Globus pallidus (tissue), 1 donor: Measurements from ENCODE around the gene MXRA8.
"Not testable (repeated sequence)": the region's sequence is repeated elsewhere in the genome, so short reads cannot be mapped to it uniquely, and the experiment has no call there.

ENCODE experiments used
- DNase-seq: peaks from one replicate; pipeline ENCODE4 v3.0.0-alpha.2; 2015; ENCODE audit warnings: low spot score

MXRA8 gene

GRCh38 chr1:1320666-1321448 is 37.5 kb downstream of the MXRA8 start:
- no peak for DNase-seq

- no peak for DNase-seq
These were observed 38.8 kb downstream of the MXRA8 start for GRCh38 chr1:1319646-1319941.

DNA sequence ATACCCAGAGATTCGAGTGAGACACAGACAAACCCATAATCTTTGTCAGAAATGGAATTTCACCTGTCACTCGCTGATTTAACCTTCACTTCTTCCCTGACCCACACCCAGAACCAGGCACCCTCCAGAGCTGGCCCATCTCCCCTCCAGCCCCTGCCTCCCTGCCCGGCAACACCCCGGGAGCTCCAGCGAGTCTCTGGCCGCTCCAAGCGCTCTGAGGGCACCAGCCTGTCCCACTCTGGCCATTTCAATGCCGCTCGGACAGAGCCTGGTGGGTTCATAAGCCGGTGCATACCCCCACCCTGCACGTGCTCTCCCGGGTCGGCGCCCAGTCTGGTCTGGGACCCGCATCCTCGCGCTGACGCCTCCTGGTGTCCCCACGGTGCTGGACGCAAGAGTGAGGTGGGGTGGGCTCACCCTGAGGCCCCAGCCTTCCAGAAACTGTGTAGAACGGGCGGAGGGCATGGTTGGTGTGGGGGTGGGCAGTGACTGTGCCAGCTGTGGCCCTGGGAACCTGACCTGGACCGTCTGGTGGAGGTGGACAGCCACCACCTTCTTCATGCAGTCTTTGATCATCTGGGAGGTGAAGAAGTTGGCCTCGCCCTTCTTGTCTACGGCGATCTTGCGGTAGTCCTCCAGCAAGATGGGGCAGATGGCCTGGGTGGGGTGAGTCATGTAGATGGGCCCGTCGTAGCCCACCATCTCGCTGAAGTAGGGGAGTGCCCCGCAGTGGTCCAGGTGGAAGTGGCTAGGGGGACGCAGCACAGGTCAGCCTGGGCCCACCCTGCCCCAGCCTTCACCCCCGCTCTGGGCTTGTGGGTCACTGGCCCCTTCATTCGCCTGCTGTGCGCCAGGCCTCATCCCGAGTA is 39.3 kb downstream of the MXRA8 start:
- DNase-seq, result no peak

DNA sequence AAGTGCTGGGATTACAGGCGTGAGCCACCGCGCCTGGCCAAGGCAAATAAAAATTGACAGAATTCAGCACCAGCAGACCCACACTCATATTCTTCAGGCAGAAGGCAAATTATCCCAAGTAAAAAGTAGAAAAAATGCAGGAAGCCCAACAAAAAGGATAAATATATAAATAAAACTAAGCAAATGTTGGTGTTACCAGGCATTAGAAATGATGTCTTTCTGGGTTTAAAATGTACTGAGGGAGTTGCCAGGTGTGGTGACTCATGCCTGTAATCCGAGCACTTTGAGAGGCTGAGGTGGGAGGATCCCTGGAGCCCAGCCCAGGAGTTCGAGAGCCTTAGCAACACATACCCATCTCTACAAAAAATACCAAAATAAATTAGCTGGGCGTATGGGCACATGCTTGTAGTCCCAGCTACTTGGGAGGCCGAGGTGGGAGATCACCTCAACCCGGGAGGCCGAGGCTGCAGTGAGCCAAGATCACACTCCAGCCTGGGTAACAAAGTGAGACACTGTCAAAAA is 40.2 kb downstream of the MXRA8 start:
- DNase-seq, result no peak

DNA sequence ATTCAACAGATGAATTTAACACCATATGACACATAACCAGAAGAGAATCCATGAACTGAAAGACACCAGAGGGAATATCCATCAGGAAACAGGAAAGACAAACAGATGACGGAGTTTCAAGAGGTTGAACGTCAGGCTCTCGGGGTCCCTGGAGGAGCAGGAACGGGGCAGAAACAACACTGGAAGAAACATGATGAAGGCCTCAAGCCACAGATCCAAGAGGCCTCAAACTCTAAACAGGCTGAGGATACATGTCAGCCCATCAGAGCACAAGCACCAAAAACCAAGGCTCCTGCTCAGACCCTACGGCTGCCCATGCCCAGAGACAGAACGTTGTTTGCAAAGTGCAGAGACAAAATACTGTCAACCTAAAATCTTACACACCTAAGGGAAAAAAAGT is 40.9 kb downstream of the MXRA8 start:
- no peak for DNase-seq

DNA sequence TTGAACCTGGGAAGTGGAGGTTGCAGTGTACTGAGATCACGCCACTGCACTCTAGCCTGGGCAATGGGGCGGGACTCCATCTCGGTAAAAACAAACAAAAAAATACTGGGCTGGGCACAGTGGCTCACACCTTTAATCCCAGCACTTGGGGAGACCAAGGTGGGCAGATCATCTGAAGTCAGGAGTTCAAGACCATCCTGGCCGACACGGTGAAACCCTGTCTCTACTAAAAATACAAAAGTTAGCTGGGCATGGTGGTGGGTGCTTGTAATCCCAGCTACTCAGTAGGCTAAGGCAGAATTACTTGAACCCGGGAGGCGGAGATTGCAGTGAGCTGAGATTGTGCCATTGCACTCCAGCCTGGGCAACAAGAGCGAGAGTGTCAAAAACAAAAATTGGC is 42.2 kb downstream of the MXRA8 start:
- DNase-seq, result not testable (repeated sequence)

- no peak for DNase-seq
These were observed 42.9 kb downstream of the MXRA8 start for GRCh38 chr1:1315435-1315954.

DNA sequence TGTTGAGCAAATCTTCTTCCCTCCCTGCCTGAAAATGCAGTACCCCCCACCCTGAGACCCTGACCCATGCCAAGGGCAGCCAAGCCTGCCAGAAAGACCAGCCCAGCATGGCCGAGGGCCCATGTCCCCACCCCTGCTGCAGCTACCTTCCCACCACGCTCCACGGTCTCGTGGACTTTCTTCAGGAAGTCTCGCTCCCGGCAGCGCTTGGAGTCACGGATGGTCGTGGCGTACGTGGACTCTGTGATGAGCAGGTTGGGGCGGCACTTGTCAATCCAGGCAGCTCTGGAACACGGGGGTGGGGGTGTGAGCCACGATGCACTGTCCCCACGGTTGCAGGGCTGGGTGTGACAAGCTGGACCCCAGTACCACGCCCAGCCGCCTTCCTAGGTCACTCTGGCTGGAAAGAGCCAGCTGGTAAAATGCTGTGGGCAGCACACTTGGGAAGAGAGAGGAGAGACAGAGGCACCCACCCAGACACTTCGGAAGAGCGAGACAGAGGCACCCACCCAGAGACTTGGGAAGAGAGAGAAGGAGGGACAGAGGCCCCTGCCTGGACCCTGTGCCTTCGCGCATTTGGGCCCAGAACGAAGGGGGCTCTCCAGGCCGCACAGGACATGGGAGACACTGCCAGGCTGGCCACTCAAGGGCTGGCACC is 43.5 kb downstream of the MXRA8 start:
- no peak for DNase-seq

GRCh38 chr1:1314237-1314586 is 44.1 kb downstream of the MXRA8 start:
- no peak for DNase-seq

GRCh38 chr1:1313500-1314236 is 44.7 kb downstream of the MXRA8 start:
- DNase-seq, result no peak

DNA sequence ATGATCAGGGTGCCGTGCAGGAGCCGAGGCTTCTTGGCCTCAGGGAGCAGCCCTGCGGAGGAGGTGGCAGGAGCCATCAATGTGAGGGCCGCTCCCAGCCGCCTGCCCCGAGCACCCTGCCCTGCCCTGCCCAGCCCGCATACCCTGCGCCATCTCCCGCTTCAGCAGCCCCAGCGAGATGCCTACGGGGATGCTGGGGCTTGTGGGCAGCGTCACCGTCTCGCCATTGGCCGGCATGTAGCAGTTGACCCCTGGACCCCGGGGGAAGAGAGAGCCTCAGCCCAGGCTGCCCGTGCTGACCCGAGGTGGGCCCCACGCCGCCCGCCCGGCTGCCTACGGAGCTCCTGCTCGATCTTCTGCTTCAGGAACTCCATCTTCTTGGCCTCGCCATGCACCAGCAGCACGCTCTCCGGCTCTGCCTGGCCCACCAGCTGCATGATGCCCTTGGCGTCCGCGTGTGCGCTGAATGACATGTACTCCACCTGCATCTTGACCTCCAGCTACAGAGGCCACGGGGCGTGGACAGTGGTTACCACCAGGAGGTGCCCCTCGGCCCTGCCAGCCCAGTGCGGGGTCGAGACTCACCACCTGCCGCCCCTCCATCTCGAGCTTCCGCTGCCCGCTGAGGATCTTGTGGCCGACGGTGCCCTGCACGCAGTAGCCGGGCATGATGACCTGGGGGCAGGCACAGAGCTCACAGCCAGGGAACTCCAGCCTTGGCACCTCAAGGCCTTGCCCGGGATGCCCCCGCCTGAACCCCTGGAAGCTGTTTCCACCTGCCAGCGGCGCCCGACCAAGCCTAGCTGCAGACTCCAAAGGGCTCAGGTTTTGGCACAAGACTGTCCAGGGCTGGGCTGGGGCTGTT is 45.7 kb downstream of the MXRA8 start:
- DNase-seq, result no peak

GRCh38 chr1:1311107-1312104 is 46.9 kb downstream of the MXRA8 start:
- no peak for DNase-seq

GRCh38 chr1:1310476-1311053 is 47.8 kb downstream of the MXRA8 start:
- DNase-seq, result no peak

DNA sequence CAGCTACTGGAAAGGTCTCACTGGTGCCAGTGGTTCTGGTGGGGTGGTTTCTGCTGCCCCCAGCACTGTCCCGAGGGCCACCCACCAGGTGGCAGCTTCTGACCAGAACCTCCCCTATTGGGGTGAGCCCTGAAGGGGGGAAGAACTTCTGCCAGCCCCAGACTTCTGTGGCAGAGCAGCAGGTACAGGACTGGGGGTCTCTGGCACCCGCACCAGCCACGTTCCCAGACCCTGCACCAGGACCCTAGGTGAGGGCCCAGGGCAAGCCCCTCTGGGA is 48.3 kb downstream of the MXRA8 start:
- DNase-seq, result no peak

GRCh38 chr1:1309251-1310108 is 48.9 kb downstream of the MXRA8 start:
- DNase-seq, result no peak

DNA sequence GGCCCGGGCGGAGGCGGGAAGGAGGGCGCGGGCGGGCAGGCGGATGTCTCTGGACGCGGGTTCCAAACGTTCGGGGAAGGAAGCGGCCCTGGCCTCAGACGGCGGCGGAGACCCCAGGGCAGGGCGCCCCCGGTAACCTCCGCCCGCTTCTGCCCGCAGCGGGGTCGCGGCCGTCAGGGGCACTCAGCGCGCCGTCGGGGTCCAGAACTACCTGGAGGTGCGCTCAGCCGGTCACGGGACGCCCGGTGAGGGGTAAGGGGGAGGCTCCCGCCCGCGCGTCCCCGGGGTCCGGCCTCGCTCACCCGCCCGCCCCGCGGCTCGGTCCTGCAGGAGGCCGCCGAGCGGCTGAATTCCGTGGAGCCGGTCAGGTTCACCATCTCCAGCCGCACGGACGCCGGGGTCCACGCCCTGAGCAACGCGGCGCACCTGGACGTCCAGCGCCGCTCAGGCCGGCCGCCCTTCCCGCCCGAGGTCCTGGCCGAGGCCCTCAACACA is 49.6 kb downstream of the MXRA8 start:
- DNase-seq, result no peak

GRCh38 chr1:1307923-1308755 is 50.2 kb downstream of the MXRA8 start, which contains the start of the genes ACAP3 and PUSL1:
TSS of gene ACAP3 (minus strand) at chr1:1307930. CDS start at chr1:1307815, 115 bp downstream.
TSS of gene PUSL1 (plus strand) at chr1:1308597. CDS start at chr1:1308644, 47 bp downstream.
- peak; percentile 88 for DNase-seq
